Chondrocyte (in vitro differentiated cells): Measurements from ENCODE around the gene DYNLRB1. TPM values are rescaled to one million over a fixed set of nuclear protein-coding genes. Genes with fewer than 3 reads are reported as not detected.

Experiments
- DNase-seq: peaks from one replicate; pipeline ENCODE4 v3.0.0; 2021; ENCODE audit warnings: mixed read lengths, low spot score
- H3K27ac Mint-ChIP-seq: one replicate; pipeline ENCODE4 v1.8.0; 2021; ENCODE audit warnings: mild to moderate bottlenecking, moderate library complexity, mixed read lengths; ENCODE audit not compliant: unreplicated experiment
- H3K27me3 Mint-ChIP-seq: 2 replicates; pipeline ENCODE4 v1.8.0; 2021; ENCODE audit warnings: low read depth, mixed read lengths
- H3K36me3 Mint-ChIP-seq: 2 replicates; pipeline ENCODE4 v1.8.0; 2021; ENCODE audit warnings: low read depth, mixed read lengths
- H3K4me1 Mint-ChIP-seq: 2 replicates; pipeline ENCODE4 v1.8.0; 2021; ENCODE audit warnings: low read depth, mild to moderate bottlenecking, mixed read lengths
- H3K4me3 Mint-ChIP-seq: one replicate; pipeline ENCODE4 v1.8.0; 2021; ENCODE audit warnings: mild to moderate bottlenecking, moderate library complexity, mixed read lengths; ENCODE audit not compliant: unreplicated experiment
- H3K9me3 Mint-ChIP-seq: 2 replicates; pipeline ENCODE4 v1.8.0; 2021; ENCODE audit warnings: low read depth, mixed read lengths
- CTCF ChIP-seq: fragments of 200-600 bp; sonication (generic); IDR thresholded peaks from 2 replicates; pipeline ENCODE4 v1.5.0; 2021; ENCODE audit warnings: antibody characterized with exemption, mild to moderate bottlenecking, moderate library complexity
- total RNA-seq: library from RNA; stranded (reverse); gene quantifications from 3 replicates; pipeline ENCODE4 v1.2.1, GENCODE V29; 2021

The DYNLRB1 gene
- total RNA-seq, 1 donor from 2014 or later = 199 TPM

GRCh38 chr20:34536798-34537394, 20.7 kb downstream of the DYNLRB1 start:
- no peak for DNase-seq
- Mint-ChIP-seq H3K4me3 (no peak overlapping the region), H3K27ac (no peak overlapping the region), H3K4me1 (peaks cover 7% of the 10 kb centered on the region), H3K9me3 (no peaks in the 10 kb centered on the region), H3K27me3 (no peaks in the 10 kb centered on the region), H3K36me3 (peaks cover 59% of the 10 kb centered on the region)
- TF ChIP-seq CTCF = peak; percentile 58

- peak; percentile 71 for DNase-seq
- H3K4me1 Mint-ChIP-seq = peaks cover 3% of the 10 kb centered on the region
- no peaks in the 10 kb centered on the region for H3K9me3 Mint-ChIP-seq
- peaks cover 62% of the 10 kb centered on the region for H3K36me3 Mint-ChIP-seq
- H3K27ac Mint-ChIP-seq = no peak overlapping the region
- no peak for TF ChIP-seq CTCF
- no peaks in the 10 kb centered on the region for H3K27me3 Mint-ChIP-seq
- no peak overlapping the region for H3K4me3 Mint-ChIP-seq
Measured at GRCh38 chr20:34537651-34538050, 21.4 kb downstream of the DYNLRB1 start.

- H3K27ac Mint-ChIP-seq = peak overlapping the region; percentile 68
- peaks cover 3% of the 10 kb centered on the region for H3K4me1 Mint-ChIP-seq
- H3K9me3 Mint-ChIP-seq = no peaks in the 10 kb centered on the region
- peaks cover 59% of the 10 kb centered on the region for H3K36me3 Mint-ChIP-seq
- H3K27me3 Mint-ChIP-seq = no peaks in the 10 kb centered on the region
- H3K4me3 Mint-ChIP-seq = no peak overlapping the region
- peak; percentile 39 for DNase-seq
- TF ChIP-seq CTCF = peak; percentile 85
Measured at GRCh38 chr20:34538671-34539123, 22.5 kb downstream of the DYNLRB1 start.

- Mint-ChIP-seq H3K4me3 (no peak overlapping the region), H3K4me1 (peaks cover 3% of the 10 kb centered on the region), H3K27me3 (no peaks in the 10 kb centered on the region), H3K9me3 (no peaks in the 10 kb centered on the region), H3K36me3 (peaks cover 53% of the 10 kb centered on the region), H3K27ac (no peak overlapping the region)
- no peak for TF ChIP-seq CTCF
- DNase-seq = peak; percentile 30
Measured at GRCh38 chr20:34539756-34540155, 23.5 kb downstream of the DYNLRB1 start.

GRCh38 chr20:34540596-34541263, 24.5 kb downstream of the DYNLRB1 start:
- Mint-ChIP-seq H3K4me3 (no peak overlapping the region), H3K27ac (no peak overlapping the region), H3K27me3 (no peaks in the 10 kb centered on the region), H3K9me3 (no peaks in the 10 kb centered on the region), H3K36me3 (peaks cover 44% of the 10 kb centered on the region), H3K4me1 (peaks cover under 1% of the 10 kb centered on the region)
- DNase-seq = peak; percentile 57
- no peak for TF ChIP-seq CTCF
